GM13976 (cell line): ENCODE results near the gene IGSF21.

ENCODE experiments used
- DNase-seq: peaks from one replicate; pipeline ENCODE4 v3.0.0; 2012; ENCODE audit warnings: low spot score
- in situ Hi-C: fragments of 300-500 bp; cut with MboI; formaldehyde crosslinking; loops from one replicate; pipeline ENCODE4 v1.12.0; 2022; ENCODE audit warnings: low sequenced_read_pairs, mixed read lengths, inconsistent platforms; ENCODE audit not compliant: unreplicated experiment
- TF ChIP-seq, protein P1 (sequence below): IDR thresholded peaks from 2 replicates; pipeline ENCODE4 v1.5.1; 2012; ENCODE audit warnings: borderline replicate concordance, mild to moderate bottlenecking; ENCODE audit not compliant: insufficient read depth; ENCODE audit errors: extremely low read depth, missing control alignments, control extremely low read depth

The IGSF21 gene

GRCh38 chr1:18325136-18325535 is 217.5 kb downstream of the IGSF21 start:
- TF ChIP-seq, protein P1, sequence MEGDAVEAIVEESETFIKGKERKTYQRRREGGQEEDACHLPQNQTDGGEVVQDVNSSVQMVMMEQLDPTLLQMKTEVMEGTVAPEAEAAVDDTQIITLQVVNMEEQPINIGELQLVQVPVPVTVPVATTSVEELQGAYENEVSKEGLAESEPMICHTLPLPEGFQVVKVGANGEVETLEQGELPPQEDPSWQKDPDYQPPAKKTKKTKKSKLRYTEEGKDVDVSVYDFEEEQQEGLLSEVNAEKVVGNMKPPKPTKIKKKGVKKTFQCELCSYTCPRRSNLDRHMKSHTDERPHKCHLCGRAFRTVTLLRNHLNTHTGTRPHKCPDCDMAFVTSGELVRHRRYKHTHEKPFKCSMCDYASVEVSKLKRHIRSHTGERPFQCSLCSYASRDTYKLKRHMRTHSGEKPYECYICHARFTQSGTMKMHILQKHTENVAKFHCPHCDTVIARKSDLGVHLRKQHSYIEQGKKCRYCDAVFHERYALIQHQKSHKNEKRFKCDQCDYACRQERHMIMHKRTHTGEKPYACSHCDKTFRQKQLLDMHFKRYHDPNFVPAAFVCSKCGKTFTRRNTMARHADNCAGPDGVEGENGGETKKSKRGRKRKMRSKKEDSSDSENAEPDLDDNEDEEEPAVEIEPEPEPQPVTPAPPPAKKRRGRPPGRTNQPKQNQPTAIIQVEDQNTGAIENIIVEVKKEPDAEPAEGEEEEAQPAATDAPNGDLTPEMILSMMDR, result no peak
- DNase-seq, result no peak
- in situ Hi-C loops, result no loop called here

- in situ Hi-C loops, result no loop called here
- TF ChIP-seq, protein P1, result no peak
- DNase-seq, result no peak
These were observed 218.8 kb downstream of the IGSF21 start for GRCh38 chr1:18326211-18326897.

DNA sequence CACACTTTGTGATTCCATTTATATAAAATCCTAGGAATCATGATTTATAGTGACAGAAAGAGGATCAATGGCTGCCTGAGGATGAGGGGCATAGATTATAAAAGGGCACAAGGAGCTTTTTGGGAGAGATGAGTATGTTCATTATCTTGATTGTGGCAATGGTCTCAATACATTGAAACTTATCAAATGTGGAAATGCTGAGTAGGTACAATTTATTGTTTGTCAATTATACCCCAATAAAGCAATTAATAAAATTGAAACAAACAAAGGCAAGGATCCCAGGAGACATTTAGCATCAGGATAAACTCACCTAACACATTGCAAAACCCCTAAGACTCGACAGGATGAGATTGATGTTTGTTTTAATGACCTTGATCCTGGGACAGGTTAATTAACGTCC is 220.1 kb downstream of the IGSF21 start:
- TF ChIP-seq, protein P1, result no peak
- in situ Hi-C loops, result no loop called here
- DNase-seq, result no peak

DNA sequence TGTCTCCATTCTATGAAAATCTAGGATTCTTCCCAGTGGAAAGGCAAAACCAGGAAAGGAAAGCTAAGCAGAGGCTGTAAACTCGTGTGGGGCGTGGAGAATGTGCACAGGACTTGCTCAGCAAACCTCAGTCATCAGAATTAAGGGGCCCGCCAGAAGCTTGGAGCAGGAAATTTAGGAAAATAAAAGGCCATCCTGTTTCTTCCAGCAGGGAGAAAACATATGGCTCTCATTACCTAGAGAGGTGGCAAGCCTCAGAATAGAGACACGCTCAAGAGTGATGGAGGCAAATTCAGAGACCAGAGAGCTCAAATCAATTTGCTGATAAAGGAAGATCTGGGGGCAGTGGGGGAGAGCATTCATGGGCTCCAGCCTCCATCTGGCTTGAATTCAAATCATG is 221.2 kb downstream of the IGSF21 start:
- TF ChIP-seq, protein P1, result no peak
- in situ Hi-C loops, result no loop called here
- no peak for DNase-seq

DNA sequence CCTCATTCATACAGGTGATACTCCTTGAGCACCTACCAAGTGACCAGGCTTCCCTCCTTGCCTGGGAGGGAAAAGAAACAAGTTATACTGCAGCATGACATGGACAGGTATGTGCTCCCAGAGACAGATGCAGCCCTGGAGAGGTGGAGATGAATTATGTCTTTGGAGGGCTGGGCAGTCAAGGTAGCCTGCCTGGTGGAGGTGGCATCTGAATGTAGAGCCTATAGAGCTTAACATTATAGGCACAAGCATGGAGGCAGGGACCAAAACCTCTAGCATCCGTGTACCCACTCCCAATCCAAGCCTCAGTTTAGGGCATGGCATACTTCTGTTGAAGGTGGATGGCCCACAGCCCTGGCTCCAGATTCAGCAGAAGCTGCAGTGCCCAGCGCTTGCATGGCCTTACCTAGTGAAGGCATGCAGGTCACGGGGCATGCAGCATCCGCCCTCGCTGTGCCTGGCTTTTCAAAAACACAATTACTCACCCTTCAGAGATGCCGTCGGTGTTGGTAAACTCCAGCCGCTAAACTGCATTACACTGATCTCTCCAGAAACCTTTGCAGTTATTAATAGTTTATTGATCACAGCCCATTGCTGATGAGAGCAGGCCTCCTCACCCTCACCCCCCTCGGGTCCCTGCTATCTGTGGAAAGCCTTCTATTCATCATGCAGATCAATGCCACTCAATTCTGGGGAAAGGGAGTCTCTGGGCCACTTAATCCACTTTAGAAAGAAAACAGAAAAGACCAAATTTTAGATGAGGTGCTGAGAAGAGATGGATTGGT is 222.1 kb downstream of the IGSF21 start:
- no peak for DNase-seq
- in situ Hi-C loops, result no loop called here
- TF ChIP-seq, protein P1, result no peak

DNA sequence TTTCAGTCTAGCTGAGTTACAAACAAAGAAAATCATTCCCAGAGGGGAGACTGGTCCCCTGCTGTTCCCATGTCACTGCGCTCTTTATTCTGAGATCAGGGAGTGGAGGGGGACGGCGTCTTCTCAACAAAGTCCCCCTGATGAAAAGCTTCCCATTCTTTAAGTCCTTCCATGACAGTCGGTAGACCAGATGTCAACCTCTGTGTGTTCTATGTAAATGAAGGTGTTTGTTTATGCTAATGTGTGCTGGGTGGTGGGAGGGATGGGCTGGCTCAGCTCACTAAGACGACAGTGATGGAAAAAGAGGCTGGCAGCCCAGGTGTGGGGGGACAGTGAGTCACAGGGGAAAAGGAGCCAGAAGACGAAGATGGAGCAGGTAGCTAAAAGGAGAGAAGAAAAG is 225.0 kb downstream of the IGSF21 start:
- TF ChIP-seq, protein P1, result no peak
- no peak for DNase-seq
- in situ Hi-C loops, result no loop called here
